ENCODE measurements around the gene AHI1. TPM values are rescaled to one million over a fixed set of nuclear protein-coding genes. Genes with fewer than 3 reads are reported as not detected.

AHI1 gene
- total RNA-seq, 1 donor from 2014 or later, result 38.3 TPM

DNA sequence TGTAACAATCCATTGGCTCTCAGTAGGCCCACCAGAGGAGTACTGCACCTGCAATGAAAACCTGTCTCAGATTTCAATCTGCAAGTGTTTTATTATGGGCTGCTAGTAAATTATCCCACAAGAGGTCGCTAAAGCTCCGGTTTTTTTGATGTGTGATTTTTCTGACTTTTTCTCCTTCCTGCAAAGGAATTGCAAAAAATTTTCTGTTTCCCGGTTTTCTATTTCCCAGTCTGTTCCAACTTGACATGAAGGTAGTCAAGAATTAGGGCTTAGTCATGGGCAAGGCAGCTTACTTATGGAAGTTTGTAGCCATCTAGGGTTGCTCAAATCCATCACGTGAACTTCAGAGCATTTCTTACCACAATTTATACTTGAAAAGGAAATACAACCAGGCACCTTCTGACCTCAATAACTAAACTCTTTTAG lies 38.5 kb upstream of the AHI1 start:
- Mint-ChIP-seq H3K36me3 (ENCODE audit: insufficient read depth) (no peaks in the 10 kb centered on the region), H3K27me3 (peaks cover 2% of the 10 kb centered on the region), H3K4me3 (ENCODE audit: low read depth) (no peak overlapping the region), H3K27ac (no peak overlapping the region), H3K9me3 (ENCODE audit: low read depth) (peaks cover 3% of the 10 kb centered on the region), H3K4me1 (ENCODE audit: low read depth) (peaks cover 2% of the 10 kb centered on the region)
- TF ChIP-seq, protein P1, sequence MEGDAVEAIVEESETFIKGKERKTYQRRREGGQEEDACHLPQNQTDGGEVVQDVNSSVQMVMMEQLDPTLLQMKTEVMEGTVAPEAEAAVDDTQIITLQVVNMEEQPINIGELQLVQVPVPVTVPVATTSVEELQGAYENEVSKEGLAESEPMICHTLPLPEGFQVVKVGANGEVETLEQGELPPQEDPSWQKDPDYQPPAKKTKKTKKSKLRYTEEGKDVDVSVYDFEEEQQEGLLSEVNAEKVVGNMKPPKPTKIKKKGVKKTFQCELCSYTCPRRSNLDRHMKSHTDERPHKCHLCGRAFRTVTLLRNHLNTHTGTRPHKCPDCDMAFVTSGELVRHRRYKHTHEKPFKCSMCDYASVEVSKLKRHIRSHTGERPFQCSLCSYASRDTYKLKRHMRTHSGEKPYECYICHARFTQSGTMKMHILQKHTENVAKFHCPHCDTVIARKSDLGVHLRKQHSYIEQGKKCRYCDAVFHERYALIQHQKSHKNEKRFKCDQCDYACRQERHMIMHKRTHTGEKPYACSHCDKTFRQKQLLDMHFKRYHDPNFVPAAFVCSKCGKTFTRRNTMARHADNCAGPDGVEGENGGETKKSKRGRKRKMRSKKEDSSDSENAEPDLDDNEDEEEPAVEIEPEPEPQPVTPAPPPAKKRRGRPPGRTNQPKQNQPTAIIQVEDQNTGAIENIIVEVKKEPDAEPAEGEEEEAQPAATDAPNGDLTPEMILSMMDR (IDR thresholded peaks at IDR 0.05; ENCODE audit: unreplicated experiment), result peak; percentile 74
- DNase-seq (ENCODE audit: low spot score, unreplicated experiment), result no peak

DNA sequence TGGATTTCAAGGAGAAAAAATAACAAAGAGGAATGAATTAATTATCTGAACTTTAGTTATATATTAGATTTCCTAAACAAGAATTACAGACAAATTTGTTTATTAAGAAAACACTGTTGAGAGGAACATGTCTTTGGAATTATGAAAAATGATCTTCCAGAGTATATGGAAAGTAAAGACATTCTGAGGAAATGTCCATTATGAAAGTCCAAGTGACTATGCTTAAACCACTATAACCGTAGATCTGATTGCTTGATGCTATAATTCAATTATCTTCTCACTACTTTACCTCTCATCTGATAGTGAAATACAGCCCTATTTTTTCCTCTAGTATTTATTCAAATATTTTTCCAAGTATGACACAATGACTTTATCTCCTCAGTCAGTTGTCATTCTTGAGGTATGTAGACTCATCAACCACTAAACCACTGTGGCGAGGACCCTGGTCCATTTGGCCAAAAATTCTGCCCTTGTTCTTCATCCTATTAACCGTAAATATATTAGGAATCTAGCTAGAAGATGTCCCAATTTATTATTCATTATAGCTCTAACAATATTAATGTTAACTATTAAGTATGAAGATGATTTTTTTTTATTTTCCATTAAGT lies 37.3 kb upstream of the AHI1 start:
- no peak overlapping the region for H3K27ac Mint-ChIP-seq
- no peak for DNase-seq (ENCODE audit: low spot score, unreplicated experiment)
- peaks cover 3% of the 10 kb centered on the region for H3K9me3 Mint-ChIP-seq (ENCODE audit: low read depth)
- H3K4me1 Mint-ChIP-seq (ENCODE audit: low read depth), result peaks cover 2% of the 10 kb centered on the region
- TF ChIP-seq, protein P1 (IDR thresholded peaks at IDR 0.05; ENCODE audit: unreplicated experiment), result no peak
- H3K27me3 Mint-ChIP-seq, result peaks cover 2% of the 10 kb centered on the region
- H3K4me3 Mint-ChIP-seq (ENCODE audit: low read depth), result no peak overlapping the region
- H3K36me3 Mint-ChIP-seq (ENCODE audit: insufficient read depth), result no peaks in the 10 kb centered on the region

DNA sequence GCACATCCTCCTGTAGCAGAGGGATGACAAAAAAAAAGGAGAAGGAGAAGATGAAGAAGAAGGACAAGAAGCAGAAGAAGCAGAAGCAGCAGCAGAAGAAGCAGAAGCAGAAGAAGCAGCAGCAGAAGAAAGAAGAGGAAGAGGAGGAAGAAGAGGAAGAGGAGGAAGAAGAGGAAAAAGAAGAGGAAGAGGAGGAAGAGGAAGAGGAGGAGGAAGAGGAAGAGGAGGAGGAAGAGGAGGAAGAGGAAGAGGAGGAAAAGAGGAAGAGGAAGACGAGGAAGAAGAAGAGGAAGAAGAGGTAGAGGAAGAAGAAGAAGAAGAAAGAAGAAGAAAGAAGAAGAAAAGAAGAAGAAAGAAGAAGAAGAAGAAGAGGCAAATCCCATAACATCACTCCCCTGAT lies 35.0 kb upstream of the AHI1 start:
- Mint-ChIP-seq H3K4me1 (ENCODE audit: low read depth) (peaks cover 4% of the 10 kb centered on the region), H3K4me3 (ENCODE audit: low read depth) (no peak overlapping the region), H3K27me3 (peaks cover 2% of the 10 kb centered on the region), H3K9me3 (ENCODE audit: low read depth) (no peaks in the 10 kb centered on the region), H3K36me3 (ENCODE audit: insufficient read depth) (no peaks in the 10 kb centered on the region), H3K27ac (no peak overlapping the region)
- DNase-seq (ENCODE audit: low spot score, unreplicated experiment), result no peak
- TF ChIP-seq, protein P1 (IDR thresholded peaks at IDR 0.05; ENCODE audit: unreplicated experiment), result no peak

DNA sequence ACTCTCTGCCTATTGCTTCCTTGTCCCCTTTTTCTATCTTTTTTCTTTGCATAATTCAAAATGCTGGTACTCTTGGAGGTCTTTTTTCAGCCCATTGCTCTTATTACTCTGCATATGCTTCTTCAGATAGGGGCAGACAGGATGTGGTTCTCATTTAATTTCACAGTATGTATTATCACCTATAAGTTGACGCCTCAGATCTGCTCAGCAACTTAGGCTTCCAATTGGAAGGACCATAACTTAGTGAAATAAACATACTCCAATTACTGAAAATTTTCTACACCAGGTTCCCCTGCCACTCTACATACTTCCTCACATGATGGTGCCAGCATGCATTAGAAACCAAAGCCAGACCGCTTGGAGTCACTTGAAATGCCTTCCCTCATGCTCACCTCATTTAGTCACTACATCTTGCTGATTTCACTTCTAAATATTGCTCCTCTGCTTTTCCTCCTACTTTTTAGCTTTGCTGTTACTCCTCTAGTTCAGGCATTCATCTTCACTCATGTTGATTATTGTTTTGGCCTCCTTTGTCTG lies 34.5 kb upstream of the AHI1 start:
- Mint-ChIP-seq H3K9me3 (ENCODE audit: low read depth) (no peaks in the 10 kb centered on the region), H3K27ac (no peak overlapping the region), H3K36me3 (ENCODE audit: insufficient read depth) (no peaks in the 10 kb centered on the region), H3K27me3 (peaks cover 2% of the 10 kb centered on the region), H3K4me1 (ENCODE audit: low read depth) (peaks cover 4% of the 10 kb centered on the region), H3K4me3 (ENCODE audit: low read depth) (no peak overlapping the region)
- TF ChIP-seq, protein P1 (IDR thresholded peaks at IDR 0.05; ENCODE audit: unreplicated experiment), result no peak
- no peak for DNase-seq (ENCODE audit: low spot score, unreplicated experiment)

DNA sequence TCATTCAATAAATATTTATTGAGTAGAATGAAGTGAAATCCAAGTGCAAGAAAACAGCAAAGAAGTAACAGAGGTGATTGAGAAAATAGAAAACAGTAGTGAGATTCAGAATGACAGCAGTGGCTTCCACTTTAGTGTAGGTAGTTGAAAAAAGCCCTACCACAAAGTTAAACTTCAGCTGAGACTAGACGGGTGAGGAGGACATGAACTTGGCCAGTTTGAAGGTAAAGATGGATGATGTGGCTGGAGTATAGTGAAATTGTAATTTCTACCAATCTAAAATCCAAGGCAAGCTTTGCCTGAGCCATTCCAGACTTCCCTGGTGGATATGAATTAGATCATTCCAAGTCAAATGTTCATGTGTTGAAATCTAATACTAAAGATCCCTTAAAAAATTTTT lies 32.6 kb upstream of the AHI1 start:
- H3K36me3 Mint-ChIP-seq (ENCODE audit: insufficient read depth), result no peaks in the 10 kb centered on the region
- H3K4me1 Mint-ChIP-seq (ENCODE audit: low read depth), result peaks cover 4% of the 10 kb centered on the region
- H3K4me3 Mint-ChIP-seq (ENCODE audit: low read depth), result no peak overlapping the region
- TF ChIP-seq, protein P1 (IDR thresholded peaks at IDR 0.05; ENCODE audit: unreplicated experiment), result no peak
- peaks cover 2% of the 10 kb centered on the region for H3K27me3 Mint-ChIP-seq
- H3K9me3 Mint-ChIP-seq (ENCODE audit: low read depth), result no peaks in the 10 kb centered on the region
- no peak for DNase-seq (ENCODE audit: low spot score, unreplicated experiment)
- H3K27ac Mint-ChIP-seq, result no peak overlapping the region
